OCI-LY7 (cell line): ENCODE data around the gene UPB1. TPM values are rescaled to one million over a fixed set of nuclear protein-coding genes. Genes with fewer than 3 reads are reported as not detected.

Source experiments
- BruUV-seq: library from RNA; stranded (reverse); fragments of 400-500 nt; replicated peaks from 2 replicates; lab custom pipeline; 2021; lab: Mats Ljungman, UMichigan
- CTCF ChIA-PET: fragments of 300-600 bp; sonication (Branson Sonifier 250); formaldehyde crosslinking; loops from one replicate; lab custom pipeline; 2022; ENCODE audit warnings: antibody characterized with exemption; ENCODE audit not compliant: unreplicated experiment; lab: Charles Lee
- POLR2A ChIA-PET: fragments of 300-600 bp; sonication (Branson Sonifier 250); formaldehyde crosslinking; loops from one replicate; lab custom pipeline; 2022; ENCODE audit warnings: antibody characterized with exemption; lab: Charles Lee
- DNase-seq: peaks from one replicate; pipeline ENCODE4 v3.0.0-alpha.2; 2015; ENCODE audit warnings: low spot score
- H2AFZ ChIP-seq: fragments of 200-600 bp; sonication (generic), shearing (Covaris generic); 2 replicates; pipeline ENCODE4 v1.6.1; 2014; ENCODE audit warnings: mild to moderate bottlenecking, antibody characterized with exemption, low read length, moderate library complexity
- H3K27ac ChIP-seq: fragments of 200-600 bp; sonication (generic); 2 replicates; pipeline ENCODE4 v1.5.1; 2014; ENCODE audit warnings: mixed run types, low read depth, mild to moderate bottlenecking, moderate library complexity, low read length, inconsistent platforms; ENCODE audit not compliant: poor library complexity, severe bottlenecking
- H3K36me3 ChIP-seq: fragments of 200-600 bp; sonication (generic); 2 replicates; pipeline ENCODE4 v1.6.1; 2014; ENCODE audit warnings: mild to moderate bottlenecking, antibody characterized with exemption, low read length, moderate library complexity, mixed read lengths; ENCODE audit not compliant: insufficient read depth
- H3K4me1 ChIP-seq: fragments of 200-600 bp; sonication (generic); 2 replicates; pipeline ENCODE4 v1.5.1; 2014; ENCODE audit warnings: mild to moderate bottlenecking, low read length; ENCODE audit not compliant: insufficient read depth, poor library complexity, severe bottlenecking
- H3K4me2 ChIP-seq: fragments of 200-600 bp; sonication (generic); 2 replicates; pipeline ENCODE4 v1.6.1; 2014; ENCODE audit warnings: mild to moderate bottlenecking, low read length
- H3K4me3 ChIP-seq: fragments of 200-600 bp; sonication (generic); 2 replicates; pipeline ENCODE4 v1.5.1; 2014; ENCODE audit warnings: mild to moderate bottlenecking, low read depth, low read length; ENCODE audit not compliant: poor library complexity, severe bottlenecking
- H3K79me2 ChIP-seq: fragments of 200-600 bp; sonication (generic); 2 replicates; pipeline ENCODE4 v1.6.1; 2016; ENCODE audit warnings: low read depth, mild to moderate bottlenecking, low read length, moderate library complexity, mixed read lengths; ENCODE audit not compliant: insufficient read depth
- H3K9me2 ChIP-seq: fragments of 200-600 bp; sonication (generic); 2 replicates; pipeline ENCODE4 v1.6.1; 2016; ENCODE audit warnings: mild to moderate bottlenecking, low read length, mixed read lengths; ENCODE audit not compliant: insufficient read depth
- H3K9me3 ChIP-seq: fragments of 200-600 bp; sonication (generic); 2 replicates; pipeline ENCODE4 v1.6.1; 2014; ENCODE audit warnings: mild to moderate bottlenecking, mixed run types, low read length, mixed read lengths
- H4K20me1 ChIP-seq: fragments of 200-600 bp; sonication (generic); 2 replicates; pipeline ENCODE4 v1.6.1; 2014; ENCODE audit warnings: mild to moderate bottlenecking, antibody characterized with exemption, low read length, moderate library complexity, mixed read lengths; ENCODE audit not compliant: insufficient read depth
- CTCF ChIP-seq: fragments of 200-600 bp; sonication (generic); conservative IDR thresholded peaks from 2 replicates; pipeline ENCODE4 v1.5.1; 2014; ENCODE audit warnings: mild to moderate bottlenecking, antibody characterized with exemption, low read length, moderate library complexity, mixed read lengths
- EZH2phosphoT487 ChIP-seq: fragments of 200-600 bp; sonication (generic); IDR thresholded peaks from 2 replicates; pipeline ENCODE4 v1.6.1; 2018; ENCODE audit warnings: low read depth, borderline replicate concordance, mild to moderate bottlenecking, mixed run types, antibody characterized with exemption, low read length, moderate library complexity, mixed read lengths
- intact Hi-C: fragments of 100-400 bp; cut with micrococcal nuclease; formaldehyde crosslinking; loops from one replicate; pipeline ENCODE4 v1.10.0; 2022; ENCODE audit not compliant: unreplicated experiment
- total RNA-seq, 2 experiments: library from RNA; depleted of rRNA in 1 of 2; stranded (reverse); fragments of >200 nt in 1 of 2; shearing (Covaris generic) in 1 of 2; gene quantifications; 2 replicates each; pipeline ENCODE4 v1.2.3, GENCODE V29; 2014 to 2022

The UPB1 gene
- total RNA-seq, 2 experiments from 2014 or later = 0.69 to 0.70 TPM

- Histone ChIP-seq H3K4me1 (no peaks in the 10 kb centered on the region), H3K9me3 (no peaks in the 10 kb centered on the region), H3K4me2 (no peak overlapping the region), H3K27ac (no peak overlapping the region), H3K4me3 (no peak overlapping the region), H3K9me2 (no peaks in the 10 kb centered on the region), H3K36me3 (no peaks in the 10 kb centered on the region), H3K79me2 (no peaks in the 10 kb centered on the region), H2AFZ (no peak overlapping the region), H4K20me1 (no peaks in the 10 kb centered on the region)
- no peak for TF ChIP-seq CTCF
- TF ChIP-seq EZH2phosphoT487 = no peak
- POLR2A ChIA-PET = no interaction called here
- intact Hi-C loops = no loop called here
- BruUV-seq = no TSS peak
- DNase-seq = no peak
- CTCF ChIA-PET = no interaction called here
These were observed 985 bp upstream of the UPB1 start for GRCh38 chr22:24494167-24494527.

GRCh38 chr22:24495365-24495675 is 188 bp downstream of the UPB1 start:
- no peak overlapping the region for H3K4me2 ChIP-seq
- POLR2A ChIA-PET = no interaction called here
- no peaks in the 10 kb centered on the region for H3K36me3 ChIP-seq
- DNase-seq = no peak
- no peaks in the 10 kb centered on the region for H3K9me3 ChIP-seq
- intact Hi-C loops = no loop called here
- H3K4me1 ChIP-seq = no peaks in the 10 kb centered on the region
- CTCF ChIA-PET = no interaction called here
- H2AFZ ChIP-seq = no peak overlapping the region
- TF ChIP-seq CTCF (no peak), EZH2phosphoT487 (no peak)
- H3K27ac ChIP-seq = no peak overlapping the region
- BruUV-seq = no TSS peak
- no peaks in the 10 kb centered on the region for H4K20me1 ChIP-seq
- no peak overlapping the region for H3K4me3 ChIP-seq
- no peaks in the 10 kb centered on the region for H3K79me2 ChIP-seq
- H3K9me2 ChIP-seq = no peaks in the 10 kb centered on the region

DNA sequence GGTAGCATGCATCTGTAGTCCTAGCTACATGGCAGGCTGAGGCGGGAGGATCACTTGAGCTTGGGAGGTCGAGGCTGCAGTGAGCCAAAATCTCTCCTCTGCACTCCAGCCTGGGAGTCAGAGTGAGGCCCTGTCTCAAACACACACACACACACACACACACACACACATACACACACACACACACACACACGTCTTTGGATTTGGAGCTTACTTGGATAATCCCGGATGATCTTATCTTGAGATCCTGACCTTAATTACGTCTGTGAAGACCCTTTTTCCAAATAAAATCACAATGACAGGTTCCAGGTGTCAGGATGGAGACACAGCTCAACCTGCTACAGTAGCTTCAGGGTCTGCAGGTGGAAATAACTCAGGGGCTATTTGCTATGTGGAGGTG is 1.1 kb downstream of the UPB1 start:
- no TSS peak for BruUV-seq
- no peak overlapping the region for H3K4me3 ChIP-seq
- CTCF ChIA-PET = no interaction called here

More for the DNA sequence above, 1.1 kb downstream of the UPB1 start:
- Histone ChIP-seq H4K20me1 (no peaks in the 10 kb centered on the region), H3K4me1 (no peaks in the 10 kb centered on the region), H3K79me2 (no peaks in the 10 kb centered on the region), H3K9me3 (no peaks in the 10 kb centered on the region), H3K4me2 (no peak overlapping the region), H2AFZ (no peak overlapping the region), H3K9me2 (no peaks in the 10 kb centered on the region), H3K36me3 (no peaks in the 10 kb centered on the region), H3K27ac (no peak overlapping the region)
- DNase-seq = no peak
- TF ChIP-seq EZH2phosphoT487 (no peak), CTCF (no peak)
- POLR2A ChIA-PET = no interaction called here
- intact Hi-C loops = no loop called here
